GM21786 (cell line): ENCODE results near the gene BMPR2.
"Not testable (repeated sequence)": the region's sequence is repeated elsewhere in the genome, so short reads cannot be mapped to it uniquely, and the experiment has no call there.

ENCODE experiments used
- ATAC-seq: cut with Tn5 transposase; IDR thresholded peaks from one replicate; pipeline ENCODE4 v1.9.1; 2021; ENCODE audit not compliant: unreplicated experiment

BMPR2 gene

GRCh38 chr2:202378662-202379358, 2.7 kb downstream of the BMPR2 start:
- no peak for ATAC-seq

GRCh38 chr2:202382684-202383083, 6.6 kb downstream of the BMPR2 start:
- ATAC-seq, result no peak

GRCh38 chr2:202386495-202386894, 10.4 kb downstream of the BMPR2 start:
- ATAC-seq, result not testable (repeated sequence)

- ATAC-seq, result no peak
Measured at GRCh38 chr2:202387608-202388342, 11.6 kb downstream of the BMPR2 start.

GRCh38 chr2:202400941-202401340, 24.8 kb downstream of the BMPR2 start:
- ATAC-seq, result no peak

- no peak for ATAC-seq
Measured at GRCh38 chr2:202405798-202406197, 29.7 kb downstream of the BMPR2 start.

- ATAC-seq, result no peak
Measured at GRCh38 chr2:202406445-202406978, 30.4 kb downstream of the BMPR2 start.

- no peak for ATAC-seq
Measured at GRCh38 chr2:202408546-202409140, 32.5 kb downstream of the BMPR2 start.

GRCh38 chr2:202410092-202410491, 34.0 kb downstream of the BMPR2 start:
- no peak for ATAC-seq

- ATAC-seq, result no peak
Measured at GRCh38 chr2:202411097-202411496, 35.0 kb downstream of the BMPR2 start.

GRCh38 chr2:202418027-202418426, 41.9 kb downstream of the BMPR2 start:
- no peak for ATAC-seq

- no peak for ATAC-seq
Measured at GRCh38 chr2:202418511-202418910, 42.4 kb downstream of the BMPR2 start.

- no peak for ATAC-seq
Measured at GRCh38 chr2:202423139-202423538, 47.0 kb downstream of the BMPR2 start.

GRCh38 chr2:202425036-202425435, 48.9 kb downstream of the BMPR2 start:
- ATAC-seq, result no peak

- ATAC-seq, result no peak
Measured at GRCh38 chr2:202426751-202427150, 50.6 kb downstream of the BMPR2 start.

GRCh38 chr2:202429164-202429980, 53.2 kb downstream of the BMPR2 start:
- ATAC-seq, result no peak

GRCh38 chr2:202432776-202433175, 56.6 kb downstream of the BMPR2 start:
- ATAC-seq, result no peak

GRCh38 chr2:202434472-202434871, 58.3 kb downstream of the BMPR2 start:
- no peak for ATAC-seq

- ATAC-seq, result no peak
Measured at GRCh38 chr2:202436626-202437025, 60.5 kb downstream of the BMPR2 start.

- not testable (repeated sequence) for ATAC-seq
Measured at GRCh38 chr2:202440117-202440516, 64.0 kb downstream of the BMPR2 start.

- ATAC-seq, result no peak
Measured at GRCh38 chr2:202442882-202443281, 66.8 kb downstream of the BMPR2 start.
